ENCODE results near the gene LYRM9. TPM values are rescaled to one million over a fixed set of nuclear protein-coding genes. Genes with fewer than 3 reads are reported as not detected.
"Not testable (repeated sequence)": the region's sequence is repeated elsewhere in the genome, so short reads cannot be mapped to it uniquely, and the experiment has no call there.

Gene LYRM9
- total and polyA plus RNA-seq, 7 donors = 2.1 to 27.1 (median 15.5) TPM

DNA sequence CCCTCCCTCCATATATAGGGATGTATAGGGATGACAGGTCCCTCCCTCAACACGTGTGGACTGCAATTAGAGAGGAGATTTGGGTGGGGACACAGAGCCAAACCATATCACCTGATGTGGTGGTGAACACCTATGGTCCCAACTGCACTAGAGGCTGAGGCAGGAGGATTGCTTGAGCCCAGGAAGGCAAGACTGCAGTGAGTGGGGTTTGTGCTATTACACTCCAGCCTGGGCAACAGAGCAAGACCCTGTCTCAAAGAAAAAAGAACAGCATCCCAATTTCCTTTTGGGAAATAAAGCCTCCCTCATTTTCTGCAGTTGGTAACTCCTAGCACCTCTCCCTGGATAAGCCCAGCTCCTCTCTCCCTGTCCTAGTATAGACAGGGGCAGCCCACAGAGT is 23.8 kb upstream of the LYRM9 start:
- WGBS, 2 donors = 33 to 62% methylated on average over 1 of the region's 1 CpG
- no peak overlapping the region for H3K27ac ChIP-seq

DNA sequence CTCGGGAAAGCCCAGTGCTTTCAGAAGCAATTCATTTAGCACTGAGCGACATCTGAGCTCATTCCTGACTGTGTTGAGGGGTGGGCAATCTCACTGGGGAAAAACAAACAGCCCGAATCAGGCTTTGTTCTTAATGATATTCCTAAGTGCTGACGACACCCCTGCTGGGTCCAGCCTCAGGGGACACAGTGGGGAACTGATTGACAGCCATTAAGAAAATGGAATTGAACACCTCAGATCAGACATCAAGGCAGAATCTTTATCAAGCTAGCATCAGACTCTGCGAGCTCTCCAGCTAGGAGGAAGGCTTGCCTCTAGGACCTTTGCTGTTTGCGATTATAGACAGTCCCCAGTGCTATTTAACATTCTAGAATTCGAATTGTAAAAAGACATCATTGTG is 22.5 kb upstream of the LYRM9 start:
- TF ChIP-seq, protein P1, sequence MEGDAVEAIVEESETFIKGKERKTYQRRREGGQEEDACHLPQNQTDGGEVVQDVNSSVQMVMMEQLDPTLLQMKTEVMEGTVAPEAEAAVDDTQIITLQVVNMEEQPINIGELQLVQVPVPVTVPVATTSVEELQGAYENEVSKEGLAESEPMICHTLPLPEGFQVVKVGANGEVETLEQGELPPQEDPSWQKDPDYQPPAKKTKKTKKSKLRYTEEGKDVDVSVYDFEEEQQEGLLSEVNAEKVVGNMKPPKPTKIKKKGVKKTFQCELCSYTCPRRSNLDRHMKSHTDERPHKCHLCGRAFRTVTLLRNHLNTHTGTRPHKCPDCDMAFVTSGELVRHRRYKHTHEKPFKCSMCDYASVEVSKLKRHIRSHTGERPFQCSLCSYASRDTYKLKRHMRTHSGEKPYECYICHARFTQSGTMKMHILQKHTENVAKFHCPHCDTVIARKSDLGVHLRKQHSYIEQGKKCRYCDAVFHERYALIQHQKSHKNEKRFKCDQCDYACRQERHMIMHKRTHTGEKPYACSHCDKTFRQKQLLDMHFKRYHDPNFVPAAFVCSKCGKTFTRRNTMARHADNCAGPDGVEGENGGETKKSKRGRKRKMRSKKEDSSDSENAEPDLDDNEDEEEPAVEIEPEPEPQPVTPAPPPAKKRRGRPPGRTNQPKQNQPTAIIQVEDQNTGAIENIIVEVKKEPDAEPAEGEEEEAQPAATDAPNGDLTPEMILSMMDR (IDR thresholded peaks at IDR 0.05) = no peak
- no peak for TF ChIP-seq POLR2AphosphoS5 (IDR thresholded peaks at IDR 0.05)
- TF ChIP-seq EP300 (IDR thresholded peaks at IDR 0.05) = no peak
- TF ChIP-seq POLR2A (IDR thresholded peaks at IDR 0.05) = no peak
- H3K36me3 ChIP-seq = no peaks in the 10 kb centered on the region
- H3K27me3 ChIP-seq = no peaks in the 10 kb centered on the region
- H3K27ac ChIP-seq = no peak overlapping the region
- H3K9me3 ChIP-seq = no peaks in the 10 kb centered on the region
- no peak overlapping the region for H3K4me3 ChIP-seq
- intact Hi-C loops (cut with DNase I) = no loop called here
- DNase-seq = no peak
- WGBS, 2 donors = 57 to 67% methylated on average over 7 of the region's 7 CpGs
- H3K4me1 ChIP-seq = no peaks in the 10 kb centered on the region

More for the DNA sequence above, 23.8 kb upstream of the LYRM9 start:
- TF ChIP-seq, protein P1 (IDR thresholded peaks at IDR 0.05) = no peak
- no peak for TF ChIP-seq POLR2AphosphoS5 (IDR thresholded peaks at IDR 0.05)
- TF ChIP-seq EP300 (IDR thresholded peaks at IDR 0.05) = no peak
- TF ChIP-seq POLR2A (IDR thresholded peaks at IDR 0.05) = no peak
- H3K36me3 ChIP-seq = no peaks in the 10 kb centered on the region
- H3K27me3 ChIP-seq = no peaks in the 10 kb centered on the region
- no peak for DNase-seq
- intact Hi-C loops (cut with DNase I) = no loop called here
- no peaks in the 10 kb centered on the region for H3K4me1 ChIP-seq
- H3K4me3 ChIP-seq = no peak overlapping the region
- H3K9me3 ChIP-seq = no peaks in the 10 kb centered on the region

DNA sequence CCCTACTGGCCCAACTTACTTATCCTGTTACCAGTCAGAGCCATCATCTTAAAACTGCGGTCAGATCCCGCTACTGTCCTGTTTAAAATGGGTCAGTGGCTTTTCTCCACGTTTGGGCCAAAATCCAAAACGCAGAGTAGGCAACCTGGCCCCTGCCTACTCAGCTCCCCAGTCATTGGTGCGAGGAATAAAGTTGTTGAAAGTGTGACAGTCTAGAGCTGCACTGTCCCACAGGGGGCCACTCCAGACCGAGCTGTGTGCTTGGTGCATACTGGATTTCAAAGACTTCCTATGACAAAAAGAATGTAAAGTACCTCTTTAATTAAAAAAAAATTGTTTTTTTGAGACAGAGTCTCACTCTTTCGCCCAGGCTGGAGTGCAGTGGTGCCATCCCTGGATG is 21.2 kb upstream of the LYRM9 start:
- no peaks in the 10 kb centered on the region for H3K27me3 ChIP-seq
- TF ChIP-seq, protein P1 (IDR thresholded peaks at IDR 0.05) = no peak
- TF ChIP-seq POLR2AphosphoS5 (IDR thresholded peaks at IDR 0.05) (no peak), EP300 (IDR thresholded peaks at IDR 0.05) (no peak), POLR2A (IDR thresholded peaks at IDR 0.05) (no peak)
- no peaks in the 10 kb centered on the region for H3K36me3 ChIP-seq
- 75 to 76% methylated on average over 7 of the region's 7 CpGs for WGBS, 2 donors
- no peaks in the 10 kb centered on the region for H3K4me1 ChIP-seq
- no peaks in the 10 kb centered on the region for H3K9me3 ChIP-seq
- intact Hi-C loops (cut with DNase I) = no loop called here
- H3K27ac ChIP-seq = no peak overlapping the region
- no peak for DNase-seq
- no peak overlapping the region for H3K4me3 ChIP-seq

DNA sequence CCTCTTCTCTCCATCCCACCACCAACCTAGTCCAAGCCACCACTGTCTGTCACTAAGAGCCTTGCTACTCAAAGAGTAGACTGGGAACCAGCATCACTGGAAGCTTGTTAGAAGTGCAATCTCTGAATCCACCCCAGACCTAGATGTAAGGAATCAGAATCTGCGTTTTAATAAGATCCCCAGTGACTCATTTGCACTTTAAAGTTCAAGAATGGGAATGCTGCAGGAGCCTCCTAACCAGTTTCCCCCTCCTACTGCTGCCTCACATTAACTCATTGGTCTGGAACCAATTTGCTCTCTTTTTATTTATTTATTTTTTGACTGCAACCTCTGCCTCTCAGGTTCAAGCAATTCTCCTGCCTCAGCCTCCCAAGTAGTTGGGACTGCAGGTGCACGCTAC is 19.8 kb upstream of the LYRM9 start:
- Histone ChIP-seq H3K9me3 (no peaks in the 10 kb centered on the region), H3K27ac (no peak overlapping the region), H3K4me1 (no peaks in the 10 kb centered on the region), H3K27me3 (no peaks in the 10 kb centered on the region), H3K36me3 (no peaks in the 10 kb centered on the region), H3K4me3 (no peak overlapping the region)
- TF ChIP-seq EP300 (IDR thresholded peaks at IDR 0.05) (no peak), POLR2A (IDR thresholded peaks at IDR 0.05) (no peak), POLR2AphosphoS5 (IDR thresholded peaks at IDR 0.05) (no peak)
- TF ChIP-seq, protein P1 (IDR thresholded peaks at IDR 0.05) = no peak
- DNase-seq = no peak
- 72 to 79% methylated on average over 2 of the region's 2 CpGs for WGBS, 2 donors
- intact Hi-C loops (cut with DNase I) = no loop called here

DNA sequence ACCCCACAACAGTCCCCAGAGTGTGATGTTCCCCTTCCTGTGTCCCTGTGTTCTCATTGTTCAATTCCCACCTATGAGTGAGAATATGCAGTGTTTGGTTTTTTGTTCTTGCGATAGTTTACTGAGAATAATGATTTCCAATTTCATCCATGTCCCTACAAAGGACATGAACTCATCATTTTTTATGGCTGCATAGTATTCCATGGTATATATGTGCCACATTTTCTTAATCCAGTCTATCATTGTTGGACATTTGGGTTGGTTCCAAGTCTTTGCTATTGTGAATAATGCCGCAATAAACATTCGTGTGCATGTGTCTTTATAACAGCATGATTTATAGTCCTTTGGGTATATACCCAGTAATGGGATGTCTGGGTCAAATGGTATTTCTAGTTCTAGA is 19.1 kb upstream of the LYRM9 start:
- DNase-seq; H3K4me3 ChIP-seq; H3K27ac ChIP-seq; H3K4me1 ChIP-seq; intact Hi-C loops (cut with DNase I); H3K27me3 ChIP-seq; H3K36me3 ChIP-seq; H3K9me3 ChIP-seq: not testable (repeated sequence)
- 50 to 65% methylated on average over 2 to 3 of the region's 3 CpGs for WGBS, 2 donors

All from sigmoid colon (tissue), 7 donors.